Activated T-cell treated with anti-CD3 and anti-CD28 coated beads, Interleukin-2, amount 50 U/mL, for 24 hours (primary cell): ENCODE results near the gene ART5.
"Not testable (repeated sequence)": the region's sequence is repeated elsewhere in the genome, so short reads cannot be mapped to it uniquely, and the experiment has no call there.

Source experiments
- DNase-seq: peaks from one replicate; pipeline ENCODE4 v3.0.0-alpha.2; 2020
- H3K27ac Mint-ChIP-seq: 2 replicates; pipeline ENCODE4 v1.8.0; 2020; ENCODE audit warnings: mild to moderate bottlenecking, mixed read lengths
- H3K27me3 Mint-ChIP-seq: 2 replicates; pipeline ENCODE4 v1.8.0; 2020; ENCODE audit warnings: mixed read lengths
- H3K36me3 Mint-ChIP-seq: 2 replicates; pipeline ENCODE4 v1.8.0; 2020; ENCODE audit warnings: low read depth, mixed read lengths
- H3K4me1 Mint-ChIP-seq: 2 replicates; pipeline ENCODE4 v1.8.0; 2020; ENCODE audit warnings: low read depth, mixed read lengths
- H3K4me3 Mint-ChIP-seq: 2 replicates; pipeline ENCODE4 v1.8.0; 2020; ENCODE audit warnings: mild to moderate bottlenecking, moderate library complexity, mixed read lengths
- H3K9me3 Mint-ChIP-seq: 2 replicates; pipeline ENCODE4 v1.8.0; 2020; ENCODE audit warnings: mixed read lengths

Gene ART5

GRCh38 chr11:3616721-3617460 lies 24.9 kb downstream of the ART5 start:
- Mint-ChIP-seq H3K27me3 (no peaks in the 10 kb centered on the region), H3K27ac (no peak overlapping the region), H3K36me3 (no peaks in the 10 kb centered on the region), H3K4me1 (peaks cover 14% of the 10 kb centered on the region), H3K9me3 (no peaks in the 10 kb centered on the region), H3K4me3 (no peak overlapping the region)
- DNase-seq: peak; percentile 19

GRCh38 chr11:3615998-3616397 lies 25.8 kb downstream of the ART5 start:
- no peaks in the 10 kb centered on the region for H3K27me3 Mint-ChIP-seq
- peaks cover 14% of the 10 kb centered on the region for H3K4me1 Mint-ChIP-seq
- H3K27ac Mint-ChIP-seq: no peak overlapping the region
- no peaks in the 10 kb centered on the region for H3K9me3 Mint-ChIP-seq
- no peak for DNase-seq
- no peak overlapping the region for H3K4me3 Mint-ChIP-seq
- no peaks in the 10 kb centered on the region for H3K36me3 Mint-ChIP-seq

GRCh38 chr11:3614742-3615171 lies 27.0 kb downstream of the ART5 start:
- no peaks in the 10 kb centered on the region for H3K36me3 Mint-ChIP-seq
- no peaks in the 10 kb centered on the region for H3K27me3 Mint-ChIP-seq
- H3K4me1 Mint-ChIP-seq: peaks cover 14% of the 10 kb centered on the region
- no peak overlapping the region for H3K4me3 Mint-ChIP-seq
- H3K9me3 Mint-ChIP-seq: no peaks in the 10 kb centered on the region
- peak; percentile 58 for DNase-seq
- H3K27ac Mint-ChIP-seq: peak overlapping the region; percentile 9

- DNase-seq: no peak
- Mint-ChIP-seq H3K4me3 (no peak overlapping the region), H3K4me1 (peaks cover 14% of the 10 kb centered on the region), H3K36me3 (no peaks in the 10 kb centered on the region), H3K9me3 (no peaks in the 10 kb centered on the region), H3K27ac (no peak overlapping the region), H3K27me3 (no peaks in the 10 kb centered on the region)
These were observed 27.6 kb downstream of the ART5 start for GRCh38 chr11:3613998-3614741.

GRCh38 chr11:3611976-3612678 lies 29.7 kb downstream of the ART5 start:
- no peaks in the 10 kb centered on the region for H3K36me3 Mint-ChIP-seq
- no peak overlapping the region for H3K4me3 Mint-ChIP-seq
- no peak overlapping the region for H3K27ac Mint-ChIP-seq
- H3K9me3 Mint-ChIP-seq: no peaks in the 10 kb centered on the region
- no peak for DNase-seq
- peaks cover 14% of the 10 kb centered on the region for H3K4me1 Mint-ChIP-seq
- no peaks in the 10 kb centered on the region for H3K27me3 Mint-ChIP-seq

- no peaks in the 10 kb centered on the region for H3K27me3 Mint-ChIP-seq
- no peak overlapping the region for H3K27ac Mint-ChIP-seq
- no peak for DNase-seq
- no peaks in the 10 kb centered on the region for H3K36me3 Mint-ChIP-seq
- peaks cover 14% of the 10 kb centered on the region for H3K4me1 Mint-ChIP-seq
- no peaks in the 10 kb centered on the region for H3K9me3 Mint-ChIP-seq
- H3K4me3 Mint-ChIP-seq: no peak overlapping the region
These were observed 30.9 kb downstream of the ART5 start for GRCh38 chr11:3610846-3611245.

- no peak for DNase-seq
- no peak overlapping the region for H3K4me3 Mint-ChIP-seq
- no peak overlapping the region for H3K27ac Mint-ChIP-seq
- H3K4me1 Mint-ChIP-seq: peaks cover 13% of the 10 kb centered on the region
- H3K9me3 Mint-ChIP-seq: no peaks in the 10 kb centered on the region
- no peaks in the 10 kb centered on the region for H3K36me3 Mint-ChIP-seq
- no peaks in the 10 kb centered on the region for H3K27me3 Mint-ChIP-seq
These were observed 32.2 kb downstream of the ART5 start for GRCh38 chr11:3609416-3610265.

GRCh38 chr11:3605771-3606203 lies 36.0 kb downstream of the ART5 start:
- no peak for DNase-seq
- no peak overlapping the region for H3K4me3 Mint-ChIP-seq
- H3K4me1 Mint-ChIP-seq: peaks cover 4% of the 10 kb centered on the region
- no peaks in the 10 kb centered on the region for H3K27me3 Mint-ChIP-seq
- H3K36me3 Mint-ChIP-seq: no peaks in the 10 kb centered on the region
- H3K27ac Mint-ChIP-seq: no peak overlapping the region
- no peaks in the 10 kb centered on the region for H3K9me3 Mint-ChIP-seq

- no peaks in the 10 kb centered on the region for H3K9me3 Mint-ChIP-seq
- H3K36me3 Mint-ChIP-seq: no peaks in the 10 kb centered on the region
- H3K4me1 Mint-ChIP-seq: peaks cover 4% of the 10 kb centered on the region
- no peak overlapping the region for H3K27ac Mint-ChIP-seq
- H3K27me3 Mint-ChIP-seq: no peaks in the 10 kb centered on the region
- H3K4me3 Mint-ChIP-seq: no peak overlapping the region
- no peak for DNase-seq
These were observed 36.5 kb downstream of the ART5 start for GRCh38 chr11:3605283-3605662.

GRCh38 chr11:3604167-3604566 lies 37.6 kb downstream of the ART5 start:
- H3K4me3 Mint-ChIP-seq: no peak overlapping the region
- no peaks in the 10 kb centered on the region for H3K9me3 Mint-ChIP-seq
- DNase-seq: no peak
- peaks cover 4% of the 10 kb centered on the region for H3K4me1 Mint-ChIP-seq
- H3K27me3 Mint-ChIP-seq: no peaks in the 10 kb centered on the region
- no peaks in the 10 kb centered on the region for H3K36me3 Mint-ChIP-seq
- no peak overlapping the region for H3K27ac Mint-ChIP-seq

- H3K27ac Mint-ChIP-seq, H3K27me3 Mint-ChIP-seq, H3K4me1 Mint-ChIP-seq, DNase-seq, H3K9me3 Mint-ChIP-seq, H3K36me3 Mint-ChIP-seq, H3K4me3 Mint-ChIP-seq: not testable (repeated sequence)
These were observed 41.6 kb downstream of the ART5 start for GRCh38 chr11:3600201-3600600.

- not testable (repeated sequence) for H3K27ac Mint-ChIP-seq, H3K9me3 Mint-ChIP-seq, H3K4me1 Mint-ChIP-seq
These were observed 44.0 kb downstream of the ART5 start for GRCh38 chr11:3597743-3598142.

GRCh38 chr11:3591326-3591725 lies 50.5 kb downstream of the ART5 start:
- H3K4me3 Mint-ChIP-seq, H3K4me1 Mint-ChIP-seq, H3K9me3 Mint-ChIP-seq, DNase-seq, H3K36me3 Mint-ChIP-seq, H3K27ac Mint-ChIP-seq, H3K27me3 Mint-ChIP-seq: not testable (repeated sequence)

More at GRCh38 chr11:3597743-3598142, 44.0 kb downstream of the ART5 start:
- not testable (repeated sequence) for DNase-seq, H3K27me3 Mint-ChIP-seq, H3K36me3 Mint-ChIP-seq, H3K4me3 Mint-ChIP-seq

- H3K27ac Mint-ChIP-seq, H3K9me3 Mint-ChIP-seq, DNase-seq, H3K27me3 Mint-ChIP-seq, H3K4me3 Mint-ChIP-seq, H3K36me3 Mint-ChIP-seq, H3K4me1 Mint-ChIP-seq: not testable (repeated sequence)
These were observed 51.6 kb downstream of the ART5 start for GRCh38 chr11:3590193-3590592.
